ENCODE measurements around the gene GDF2.

DNA sequence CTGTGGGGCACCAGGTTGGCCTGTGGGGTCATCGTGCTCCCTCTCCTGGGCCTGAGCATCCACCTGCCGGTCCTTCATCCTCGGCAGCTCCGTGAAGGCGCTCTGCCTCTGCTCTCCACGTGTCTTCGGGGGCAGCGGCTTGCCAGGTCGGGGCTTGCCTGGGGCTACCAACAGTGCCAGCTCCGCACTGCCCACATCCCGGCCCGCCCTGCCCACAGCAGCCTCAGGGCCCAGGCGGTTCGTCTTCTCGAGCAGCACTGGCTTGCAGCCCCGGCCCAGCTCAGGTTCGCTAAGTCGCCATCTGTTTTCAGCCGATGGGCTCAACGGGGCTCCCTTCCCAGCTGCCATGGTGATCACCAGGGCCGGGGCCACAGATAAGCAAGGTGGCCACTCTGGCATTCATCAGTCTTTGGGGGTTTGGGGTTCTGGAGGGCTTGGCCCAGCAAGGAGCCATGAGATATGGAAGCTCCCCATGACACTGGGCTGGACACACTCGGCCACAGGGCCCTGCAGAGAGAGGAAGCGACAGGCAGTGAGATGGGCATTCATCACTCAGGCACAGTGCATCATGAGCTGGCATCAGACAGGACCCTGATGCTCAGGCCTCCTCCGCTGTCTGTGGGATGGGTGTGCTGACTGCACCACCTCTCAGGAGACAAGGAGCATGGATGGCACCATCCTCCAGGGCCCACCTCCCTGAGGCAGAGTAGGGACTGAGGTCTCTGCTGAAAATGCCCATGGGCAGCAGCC, 46.4 kb downstream of the GDF2 start:
- TF ChIP-seq GATA2 (IDR thresholded peaks at IDR 0.05; ENCODE audit: low read depth, low read length) (no peak), GATA3 (IDR thresholded peaks at IDR 0.05; ENCODE audit: low read depth, low read length) (no peak)

Measured in SH-SY5Y (cell line).